Mucosa of rectum (tissue), 2 donors: ENCODE results near the gene IGFALS.
A peak's percentile ranks its signal among the peaks of the same experiment; 100 is the strongest.

Source experiments
- H3K27ac ChIP-seq, 2 donors: one replicate each; pipeline ENCODE4 v1.7.0; 2013; ENCODE audit warnings: inconsistent platforms in 2 of 2, low read depth in 2 of 2, low read length in 2 of 2
- H3K27me3 ChIP-seq, 2 donors: one replicate each; pipeline ENCODE4 v1.7.0; 2013; ENCODE audit warnings: low read length in 2 of 2; ENCODE audit not compliant: control insufficient read depth in 2 of 2, insufficient read depth in 2 of 2
- H3K36me3 ChIP-seq, 2 donors: one replicate each; pipeline ENCODE4 v1.7.0; 2013; ENCODE audit warnings: low read length in 2 of 2; ENCODE audit not compliant: control insufficient read depth in 2 of 2, insufficient read depth in 2 of 2
- H3K4me1 ChIP-seq, 2 donors: one replicate each; pipeline ENCODE4 v1.7.0; 2013; ENCODE audit warnings: low read length in 2 of 2, mild to moderate bottlenecking in 1 of 2; ENCODE audit not compliant: control insufficient read depth in 2 of 2, insufficient read depth in 2 of 2
- H3K4me3 ChIP-seq, 2 donors: one replicate each; pipeline ENCODE4 v1.7.0; 2013; ENCODE audit warnings: low read length in 2 of 2
- H3K9ac ChIP-seq, 2 donors: one replicate each; pipeline ENCODE4 v1.7.0; 2013; ENCODE audit warnings: low read length in 2 of 2, low read depth in 1 of 2, mild to moderate bottlenecking in 1 of 2
- H3K9me3 ChIP-seq, 2 donors: one replicate each; pipeline ENCODE4 v1.7.0; 2013; ENCODE audit warnings: low read length in 2 of 2; ENCODE audit not compliant: control insufficient read depth in 2 of 2
- donor health status: healthy.
- donor health status: Normal muscosa, but diverticular disease.

The IGFALS gene

GRCh38 chr16:1793578-1794220 is at the start of gene IGFALS:
Gene IGFALS (minus strand): TSS chr16:1793705. CDS start chr16:1793652, 53 bp downstream.
- H3K27ac ChIP-seq = no peak within 1 kb of the TSS
- no peak within 1 kb of the TSS for H3K9ac ChIP-seq
- H3K36me3 ChIP-seq = peaks cover 0 to 5% of the 10 kb centered on the region in 2 donors
- H3K27me3 ChIP-seq = no peaks in the 10 kb centered on the region
- no peaks in the 10 kb centered on the region for H3K9me3 ChIP-seq
- H3K4me3 ChIP-seq = no peak within 1 kb of the TSS
- H3K4me1 ChIP-seq = no peaks in the 10 kb centered on the region

- Histone ChIP-seq H3K27me3 (no peaks in the 10 kb centered on the region), H3K9me3 (no peaks in the 10 kb centered on the region), H3K9ac (no peak overlapping the region), H3K36me3 (no peaks in the 10 kb centered on the region), H3K4me1 (no peaks in the 10 kb centered on the region), H3K27ac (no peak overlapping the region), H3K4me3 (no peak overlapping the region)
Observed at GRCh38 chr16:1839554-1839953, 46.0 kb upstream of the IGFALS start.

GRCh38 chr16:1834096-1834495 is 40.6 kb upstream of the IGFALS start:
- Histone ChIP-seq H3K27me3 (no peaks in the 10 kb centered on the region), H3K36me3 (peaks cover 0 to 9% of the 10 kb centered on the region in 2 donors), H3K9ac (no peak overlapping the region), H3K9me3 (no peaks in the 10 kb centered on the region), H3K4me1 (peaks cover 9 to 13% of the 10 kb centered on the region in 2 donors), H3K4me3 (no peak overlapping the region), H3K27ac (no peak overlapping the region)

- Histone ChIP-seq H3K27ac (no peak overlapping the region), H3K27me3 (no peaks in the 10 kb centered on the region), H3K9ac (no peak overlapping the region), H3K4me3 (no peak overlapping the region), H3K4me1 (peaks cover 16 to 19% of the 10 kb centered on the region in 2 donors), H3K36me3 (peaks cover 0 to 10% of the 10 kb centered on the region in 2 donors), H3K9me3 (no peaks in the 10 kb centered on the region)
Observed at GRCh38 chr16:1832838-1833454, 39.4 kb upstream of the IGFALS start.

GRCh38 chr16:1831186-1832075 is 37.9 kb upstream of the IGFALS start:
- H3K4me1 ChIP-seq = peaks cover 18 to 19% of the 10 kb centered on the region in 2 donors
- H3K27ac ChIP-seq = no peak overlapping the region
- H3K4me3 ChIP-seq = no peak overlapping the region
- H3K27me3 ChIP-seq = no peaks in the 10 kb centered on the region
- no peak overlapping the region for H3K9ac ChIP-seq
- no peaks in the 10 kb centered on the region for H3K9me3 ChIP-seq
- peaks cover 0 to 10% of the 10 kb centered on the region in 2 donors for H3K36me3 ChIP-seq

GRCh38 chr16:1830213-1830612 is 36.7 kb upstream of the IGFALS start:
- Histone ChIP-seq H3K36me3 (peaks cover 0 to 10% of the 10 kb centered on the region in 2 donors), H3K9ac (no peak overlapping the region), H3K4me1 (peaks cover 27% of the 10 kb centered on the region in 2 donors), H3K4me3 (peak overlapping the region in 1 of 2 donors; percentile 17), H3K27ac (peak overlapping the region in 1 of 2 donors; percentile 37), H3K27me3 (no peaks in the 10 kb centered on the region), H3K9me3 (no peaks in the 10 kb centered on the region)

- H3K9ac ChIP-seq = peak overlapping the region; percentile 56 to 64
- peaks cover 28 to 35% of the 10 kb centered on the region in 2 donors for H3K4me1 ChIP-seq
- H3K27ac ChIP-seq = peak overlapping the region; percentile 70
- peaks cover 0 to 10% of the 10 kb centered on the region in 2 donors for H3K36me3 ChIP-seq
- H3K27me3 ChIP-seq = no peaks in the 10 kb centered on the region
- peak overlapping the region; percentile 52 to 98 for H3K4me3 ChIP-seq
- H3K9me3 ChIP-seq = no peaks in the 10 kb centered on the region
Observed at GRCh38 chr16:1828645-1829410, 35.3 kb upstream of the IGFALS start.

- Histone ChIP-seq H3K4me1 (peaks cover 28 to 36% of the 10 kb centered on the region in 2 donors), H3K9ac (peak within 1 kb of the TSS; percentile 84 to 85), H3K4me3 (peak within 1 kb of the TSS; percentile 93 to 98), H3K9me3 (no peaks in the 10 kb centered on the region), H3K27ac (peak within 1 kb of the TSS; percentile 82 to 86), H3K27me3 (no peaks in the 10 kb centered on the region), H3K36me3 (peaks cover 0 to 15% of the 10 kb centered on the region in 2 donors)
Observed at GRCh38 chr16:1826691-1827573, 33.4 kb upstream of the IGFALS start, which contains the start of the genes FAHD1 and HAGH. Gene FAHD1 (plus strand): TSS chr16:1827206. CDS start chr16:1827239, 33 bp downstream. Gene HAGH (minus strand): TSS chr16:1826825. CDS start chr16:1826787, 38 bp downstream.
